HG03558 (cell line): ENCODE results near the gene TRIM10.
"Not testable (repeated sequence)": the region's sequence is repeated elsewhere in the genome, so short reads cannot be mapped to it uniquely, and the experiment has no call there.

Source experiments
- ATAC-seq: cut with Tn5 transposase; IDR thresholded peaks from one replicate; pipeline ENCODE4 v1.9.1; 2021; ENCODE audit warnings: moderate number of reproducible peaks; ENCODE audit not compliant: unreplicated experiment; ENCODE audit errors: extremely low read depth

The TRIM10 gene

DNA sequence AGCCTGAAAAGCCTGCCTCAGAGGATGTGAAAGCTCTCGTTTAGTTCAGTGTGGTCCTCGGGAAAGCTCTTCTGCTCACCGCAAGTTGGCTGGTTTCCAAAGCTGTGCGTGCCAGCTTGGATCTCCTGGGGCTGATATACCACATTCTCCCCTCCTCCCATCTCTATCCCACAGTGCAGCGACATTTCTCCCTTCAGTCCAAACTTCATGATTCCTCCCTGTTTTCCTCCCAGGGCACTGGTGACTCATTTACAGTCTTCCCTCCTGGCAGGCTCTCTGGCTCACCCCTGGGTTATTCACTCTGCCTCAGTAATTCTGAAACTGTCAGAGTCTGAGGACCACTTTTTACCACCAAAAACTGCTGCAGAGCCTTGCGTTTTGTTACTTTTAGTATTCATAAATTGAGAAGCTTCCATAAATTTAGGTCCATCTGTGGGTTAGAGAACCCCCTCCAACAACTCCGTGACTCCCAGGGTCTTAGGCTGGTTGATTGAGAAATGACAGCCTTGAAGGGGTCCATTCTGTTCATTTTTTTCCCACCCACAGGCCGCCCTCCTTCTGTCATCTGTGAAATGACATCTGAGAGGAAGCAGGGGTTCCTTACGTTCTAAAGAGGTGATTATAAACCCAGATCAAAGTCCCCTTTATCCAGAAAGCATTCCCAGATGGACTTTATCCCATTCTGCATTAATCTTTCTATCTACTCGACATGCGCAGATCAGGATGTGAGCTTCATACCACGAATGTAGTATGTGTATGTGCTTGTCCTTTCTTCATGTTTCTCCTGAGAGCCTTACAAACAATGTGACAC, 6.1 kb downstream of the TRIM10 start:
- no peak for ATAC-seq

DNA sequence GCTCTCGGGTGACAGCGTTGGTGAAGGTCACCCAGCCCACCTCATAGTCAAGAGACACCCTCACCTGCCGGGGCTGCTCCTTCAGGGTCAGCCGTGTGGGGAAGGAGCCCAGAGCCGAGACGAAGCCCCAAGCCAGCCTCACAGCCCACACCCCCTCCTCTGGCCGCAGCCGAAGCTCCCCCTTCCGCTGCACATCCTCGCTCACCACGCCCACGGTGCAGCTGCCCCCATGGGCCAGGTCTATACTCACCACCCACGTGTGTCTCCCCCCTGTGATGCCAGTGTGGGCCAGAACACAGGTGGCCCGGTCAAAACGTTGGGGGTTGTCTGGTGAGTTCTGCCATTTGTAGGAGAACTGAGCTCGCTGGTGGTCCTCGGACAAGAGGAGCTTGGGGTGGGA, 7.0 kb downstream of the TRIM10 start:
- no peak for ATAC-seq

DNA sequence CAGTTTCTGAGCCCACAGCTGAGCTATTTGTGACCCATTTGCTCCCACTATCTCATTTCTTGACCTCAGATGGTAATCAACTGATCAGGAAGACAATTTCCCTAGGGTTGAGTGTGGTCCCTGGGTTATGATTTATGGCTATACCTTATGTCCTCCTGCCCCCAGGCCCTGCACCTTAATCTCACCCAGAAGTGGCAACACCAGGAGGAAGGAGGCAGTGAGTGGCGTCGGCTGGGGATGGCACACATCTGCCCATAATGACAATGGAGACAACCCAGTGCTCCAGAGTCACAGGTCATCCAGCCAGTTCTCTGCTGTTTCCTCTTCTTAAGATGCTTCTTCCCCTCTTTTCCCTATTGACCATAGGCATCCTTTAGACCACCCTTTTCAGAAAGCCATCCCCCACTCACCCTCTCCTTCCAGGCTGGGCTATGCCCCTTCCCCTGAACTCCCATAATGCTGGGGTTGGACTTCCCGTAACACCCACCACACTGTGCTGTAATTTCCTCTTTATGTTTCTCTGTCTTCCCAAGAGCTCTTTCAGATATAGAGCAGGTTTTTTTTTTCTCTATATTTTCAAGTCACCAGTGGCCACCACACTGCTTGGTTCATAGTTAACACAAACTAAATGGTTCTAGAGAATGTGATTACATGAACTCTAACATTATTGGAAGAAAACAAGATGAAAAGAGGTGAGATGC, 8.0 kb downstream of the TRIM10 start:
- no peak for ATAC-seq

DNA sequence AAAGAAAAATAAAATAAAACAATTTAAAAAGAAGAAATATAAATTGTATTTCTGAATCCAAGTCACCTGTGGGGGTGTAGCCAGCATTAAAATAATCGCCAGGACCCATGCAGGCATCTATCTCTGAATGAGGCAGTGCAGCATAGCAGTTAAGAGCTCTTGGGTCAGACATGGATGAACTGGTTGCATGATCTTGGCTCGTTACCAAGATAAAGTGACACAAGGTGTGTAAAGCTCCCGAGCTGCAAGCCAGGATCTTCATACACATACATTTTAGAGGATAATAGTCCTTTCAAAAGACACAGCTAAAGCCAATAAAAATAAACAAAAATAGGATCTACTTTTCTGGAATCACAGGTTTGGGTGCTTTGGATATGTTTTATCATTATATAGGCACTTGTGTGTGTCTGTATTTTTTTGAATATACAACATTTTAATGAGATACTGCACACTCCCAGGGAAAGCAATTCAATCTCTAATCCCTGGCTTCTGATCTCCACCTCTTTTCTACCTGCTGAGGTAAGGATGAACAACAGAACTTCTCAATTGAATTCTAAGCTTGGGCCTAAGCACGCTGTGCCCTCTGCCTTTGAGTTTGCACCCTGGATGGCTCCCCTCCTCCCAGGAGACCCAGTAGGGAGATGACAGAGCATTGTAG, 8.9 kb downstream of the TRIM10 start:
- ATAC-seq = no peak

DNA sequence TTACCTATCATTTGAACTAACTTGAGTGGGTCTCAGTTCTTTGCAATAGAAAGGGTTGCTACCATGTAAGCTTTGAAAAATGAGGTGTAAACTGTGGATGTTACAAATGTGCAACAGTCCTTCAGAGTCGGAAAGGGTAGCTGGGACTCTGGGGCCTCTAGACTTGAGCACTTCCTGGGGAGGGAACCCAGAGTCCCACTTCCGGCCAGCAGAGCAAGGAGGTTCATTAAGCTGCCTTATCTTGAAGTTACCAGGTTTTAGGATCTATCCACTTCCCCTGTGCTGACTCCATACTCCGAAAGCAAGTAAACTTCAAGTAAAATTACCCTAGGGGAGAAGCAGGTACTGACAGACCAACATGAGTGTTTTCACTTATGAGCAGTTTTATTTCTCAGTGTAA, 9.4 kb downstream of the TRIM10 start:
- ATAC-seq = no peak

DNA sequence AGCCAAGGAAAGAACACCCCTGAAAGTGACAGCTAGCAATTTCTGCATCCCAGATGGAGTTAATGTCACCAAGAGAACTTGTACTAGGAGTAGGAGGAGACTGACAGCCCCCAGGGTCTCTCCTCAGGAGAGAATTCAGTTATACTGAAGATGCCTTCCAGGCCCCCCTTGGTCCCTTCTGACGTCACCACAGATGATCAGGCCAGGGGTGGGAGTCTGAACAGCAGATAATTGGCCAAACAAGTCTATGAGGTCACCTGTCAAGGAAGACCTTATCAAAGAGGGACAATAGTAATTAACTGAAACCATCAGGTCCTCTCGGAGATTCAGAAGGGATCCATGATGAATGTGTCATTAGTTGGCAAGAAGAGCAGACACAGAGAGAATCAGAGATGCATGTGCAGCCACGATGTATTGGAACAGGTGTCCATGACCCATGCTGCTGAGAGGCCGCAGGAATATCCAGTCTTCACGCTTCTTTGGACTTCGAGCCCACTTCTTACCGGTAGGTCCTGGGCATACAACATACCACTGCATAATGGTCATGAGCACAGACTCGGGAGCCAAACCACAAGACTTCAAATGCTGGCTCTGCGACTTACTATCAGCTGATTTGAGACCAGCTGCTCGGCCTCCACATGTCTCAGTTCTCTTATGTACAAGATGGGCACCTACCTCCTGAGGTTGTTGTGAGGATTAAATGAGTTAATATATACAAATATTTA, 10.2 kb downstream of the TRIM10 start:
- no peak for ATAC-seq

DNA sequence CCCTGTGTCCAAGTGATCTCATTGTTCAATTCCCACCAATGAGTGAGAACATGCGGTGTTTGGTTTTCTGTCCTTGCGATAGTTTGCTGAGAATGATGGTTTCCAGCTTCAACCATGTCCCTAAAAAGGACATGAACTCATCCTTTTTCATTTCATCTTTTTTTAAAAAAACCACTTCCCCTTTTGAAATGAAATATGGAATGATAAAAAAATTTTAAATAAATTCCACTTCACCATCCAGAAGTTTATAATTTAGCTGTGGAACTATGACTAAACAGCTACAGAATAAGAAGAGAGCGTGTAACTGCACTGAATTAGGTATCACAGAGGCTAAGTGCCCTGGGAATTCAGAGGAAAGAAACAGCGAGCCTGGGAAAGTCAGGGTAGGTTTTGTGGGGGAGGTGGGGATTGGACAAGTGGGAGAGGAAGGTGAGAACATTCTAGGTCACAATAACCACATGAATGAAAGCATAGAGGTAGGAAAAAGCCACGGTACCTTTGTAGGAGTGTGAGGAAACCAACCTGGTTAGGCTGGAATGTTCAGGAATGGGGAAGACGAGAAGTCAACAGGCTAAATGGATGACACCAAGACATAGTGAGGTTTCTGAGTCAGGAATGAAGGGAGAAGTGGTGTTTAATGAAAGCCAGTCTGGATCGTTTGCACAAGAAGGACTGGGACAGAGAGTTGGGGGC, 11.0 kb downstream of the TRIM10 start:
- ATAC-seq = no peak

DNA sequence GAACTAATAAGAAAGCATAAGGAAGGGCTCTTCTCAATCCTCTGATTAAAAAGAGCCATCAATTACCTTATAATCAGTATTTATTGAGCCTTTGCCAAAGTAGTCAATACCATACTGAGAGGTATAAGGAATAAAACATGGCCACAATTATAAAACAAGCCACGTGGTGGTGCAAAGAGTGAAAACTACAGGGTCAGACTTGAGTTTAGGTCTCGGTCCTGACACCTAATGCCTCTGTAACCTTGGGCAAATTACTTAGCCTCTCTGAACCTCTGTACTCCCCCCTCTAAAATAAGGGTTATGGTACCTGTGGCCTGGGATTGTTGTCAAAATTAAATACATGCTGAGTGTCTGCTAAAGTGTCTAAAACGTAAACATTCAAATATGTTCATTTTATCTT, 11.8 kb downstream of the TRIM10 start:
- ATAC-seq = no peak

DNA sequence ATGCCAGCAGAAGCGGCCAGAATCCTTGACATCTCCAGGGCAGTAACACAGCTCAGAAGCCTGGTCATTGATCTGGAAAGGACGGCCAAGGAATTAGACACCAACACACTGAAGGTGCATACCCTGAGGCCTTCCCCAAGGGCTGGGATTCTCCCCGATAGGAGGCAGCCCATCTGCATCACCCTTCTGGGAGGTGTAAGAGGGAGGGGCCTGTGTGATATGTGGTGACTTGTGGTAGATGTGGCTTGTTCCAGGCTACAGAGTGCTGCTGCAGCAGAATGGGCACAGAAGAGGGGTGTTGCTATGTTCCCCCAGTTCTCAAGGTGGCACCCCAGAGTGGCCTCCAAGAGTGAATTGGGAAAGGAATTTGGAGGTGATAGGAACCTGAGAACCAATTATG, 13.9 kb downstream of the TRIM10 start:
- no peak for ATAC-seq

DNA sequence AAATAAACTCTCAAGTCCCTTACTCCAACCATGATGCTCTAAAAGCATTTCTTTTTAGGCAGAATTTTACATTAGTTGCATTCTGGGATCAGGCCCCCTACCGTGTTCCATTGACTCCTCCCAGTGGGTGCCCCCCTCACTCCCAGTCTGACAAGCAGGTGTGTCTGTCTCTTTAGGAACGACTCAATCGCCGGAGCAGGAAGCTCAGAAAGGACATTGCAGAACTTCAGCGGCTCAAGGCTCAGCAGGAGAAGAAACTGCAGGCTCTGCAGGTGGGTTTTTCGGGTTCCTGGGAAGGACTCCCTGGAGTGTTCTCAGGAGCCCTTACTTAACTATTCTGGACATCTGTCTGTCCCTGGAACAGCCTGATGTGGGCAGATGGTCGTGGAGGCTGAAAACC, 15.2 kb downstream of the TRIM10 start:
- no peak for ATAC-seq

DNA sequence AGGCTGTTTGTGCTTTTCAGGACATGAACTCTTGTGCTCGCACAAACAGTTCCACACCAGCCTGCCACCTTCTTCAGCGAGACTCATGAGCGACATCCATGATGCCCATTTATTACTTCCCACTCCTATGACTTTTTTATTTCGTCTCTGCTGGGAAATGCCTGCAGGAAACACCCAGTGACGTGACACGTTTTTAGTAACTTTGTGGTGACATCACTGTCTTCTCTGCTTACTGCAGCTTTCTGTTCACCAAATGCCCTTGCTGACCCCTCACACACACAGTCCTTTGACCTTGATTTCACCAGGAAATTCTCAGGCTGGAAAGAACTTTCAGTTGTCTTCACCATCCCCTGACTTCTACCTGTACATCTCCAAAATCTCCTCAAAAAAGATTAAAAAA, 16.2 kb downstream of the TRIM10 start:
- no peak for ATAC-seq

DNA sequence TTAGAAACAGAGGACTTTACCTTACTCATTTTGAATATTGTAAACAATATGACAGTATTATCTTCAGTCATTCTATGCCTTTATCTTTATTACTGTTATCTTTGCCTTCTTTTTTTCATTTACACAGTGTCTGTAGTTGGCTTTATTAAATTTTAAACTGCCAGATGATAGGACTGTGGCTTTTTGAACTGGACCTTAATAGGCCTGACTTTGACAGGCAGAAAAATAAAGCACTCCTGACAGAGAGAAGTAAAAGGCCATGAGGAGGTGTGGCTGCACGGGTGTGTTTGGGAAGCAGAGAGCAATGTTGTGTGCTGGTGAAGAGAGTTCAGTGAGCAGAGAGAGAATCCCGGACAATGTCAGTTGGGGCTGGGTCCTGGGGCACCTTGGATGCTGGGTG, 17.2 kb downstream of the TRIM10 start:
- no peak for ATAC-seq

DNA sequence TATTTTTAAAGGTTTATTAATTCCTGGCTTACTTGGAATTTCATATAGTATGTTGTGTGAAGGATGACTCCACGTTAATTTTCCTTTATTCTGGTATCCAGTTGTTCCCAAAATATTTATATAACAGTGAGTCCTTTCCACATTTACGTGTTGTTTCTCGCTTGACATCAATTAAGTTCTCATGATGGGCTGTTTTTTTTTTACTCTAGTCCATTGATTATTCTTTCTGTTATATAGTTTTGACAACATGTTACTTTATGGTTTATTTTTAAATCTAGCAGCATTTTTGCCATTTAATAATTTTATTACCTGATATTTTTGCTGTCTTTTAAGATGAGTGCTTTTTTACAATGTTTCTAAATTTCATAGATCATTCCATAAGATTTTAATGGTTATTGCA, 18.3 kb downstream of the TRIM10 start:
- no peak for ATAC-seq

DNA sequence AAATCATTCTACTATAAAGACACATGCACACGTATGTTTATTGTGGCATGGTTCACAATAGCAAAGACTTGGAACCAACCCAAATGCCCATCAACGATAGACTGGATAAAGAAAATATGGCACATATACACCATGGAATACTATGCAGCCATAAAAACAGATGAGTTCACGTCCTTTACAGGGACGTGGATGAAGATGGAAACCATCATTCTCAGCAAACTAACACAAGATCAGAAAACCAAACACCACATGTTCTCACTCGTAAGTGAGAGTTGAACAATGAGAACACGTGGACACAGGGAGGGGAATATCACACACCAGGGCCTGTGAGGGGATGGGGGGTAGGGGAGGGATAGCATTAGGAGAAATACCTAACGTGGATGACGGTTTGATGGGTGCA, 20.8 kb downstream of the TRIM10 start:
- ATAC-seq = not testable (repeated sequence)

DNA sequence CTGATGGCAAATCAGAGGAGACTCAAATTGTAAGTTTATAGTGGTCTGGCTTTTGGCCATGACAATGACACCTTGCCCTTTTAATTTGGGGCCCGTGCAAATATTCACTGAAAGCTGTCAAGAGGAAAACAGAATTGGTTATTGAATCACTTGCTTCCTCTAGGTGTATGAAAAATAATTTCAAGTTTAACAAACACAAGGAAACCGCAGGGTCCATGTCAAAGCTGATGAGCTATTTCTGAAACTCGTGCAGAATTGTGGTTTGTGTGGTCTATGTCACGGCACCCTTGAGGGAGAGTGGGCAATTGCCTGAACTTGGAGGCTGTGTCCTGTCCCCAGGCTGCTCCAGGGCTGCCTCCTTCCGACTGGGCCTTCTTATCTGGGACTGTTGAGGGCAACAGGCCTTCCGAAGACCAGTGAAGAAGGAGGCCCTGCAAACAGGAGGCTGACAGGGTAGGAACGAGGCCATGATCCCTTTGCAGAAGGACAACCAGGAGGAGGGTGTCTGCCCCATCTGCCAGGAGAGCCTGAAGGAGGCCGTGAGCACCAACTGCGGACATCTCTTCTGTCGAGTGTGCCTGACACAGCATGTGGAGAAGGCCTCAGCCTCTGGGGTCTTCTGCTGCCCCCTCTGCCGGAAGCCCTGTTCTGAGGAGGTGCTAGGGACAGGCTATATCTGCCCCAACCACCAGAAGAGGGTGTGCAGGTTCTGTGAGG, 24.3 kb downstream of the TRIM10 start:
- ATAC-seq = no peak

DNA sequence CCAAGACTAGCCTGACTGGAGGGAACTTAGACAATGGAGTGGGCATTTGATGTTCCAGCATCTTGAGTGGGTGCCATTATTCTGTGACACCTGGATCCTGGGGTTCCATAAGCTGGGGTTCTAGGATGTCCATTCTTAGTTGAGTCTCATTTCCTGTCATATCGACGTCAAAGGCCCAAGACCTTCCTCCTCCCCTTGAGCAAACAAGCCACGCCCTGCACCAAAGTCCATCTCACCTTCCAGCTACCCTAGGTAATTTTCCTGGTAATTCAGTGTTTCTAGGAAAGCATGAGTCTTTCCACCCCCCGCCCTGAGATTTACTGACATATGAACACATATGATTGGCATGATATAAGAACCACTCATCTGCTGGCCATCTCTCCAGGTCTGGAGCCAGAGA, 25.3 kb downstream of the TRIM10 start, which contains the start of gene TRIM40:
Gene TRIM40, plus strand, starts transcription at position 384 of the 400 bp plus-strand sequence. CDS start 897 bp downstream, outside the sequence.
- no peak for ATAC-seq

DNA sequence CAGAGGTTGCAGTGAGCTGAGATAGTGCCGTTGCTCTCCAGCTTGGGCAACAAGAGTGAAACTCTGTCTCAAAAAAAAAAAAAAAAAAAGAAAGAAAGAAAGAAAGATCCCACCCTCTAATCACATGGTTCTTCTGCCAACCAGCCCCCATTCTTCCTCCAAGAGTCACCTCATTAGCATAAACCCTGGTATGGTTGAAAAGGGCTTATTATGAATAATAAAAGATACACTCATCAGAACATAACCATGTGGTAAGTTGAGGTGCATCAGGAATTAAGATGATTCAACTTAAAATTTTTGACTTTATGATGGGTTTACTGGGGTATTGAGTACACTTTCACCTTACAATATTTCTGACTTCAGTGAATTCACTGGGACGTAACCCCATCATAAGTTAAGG, 25.9 kb downstream of the TRIM10 start:
- ATAC-seq = no peak

DNA sequence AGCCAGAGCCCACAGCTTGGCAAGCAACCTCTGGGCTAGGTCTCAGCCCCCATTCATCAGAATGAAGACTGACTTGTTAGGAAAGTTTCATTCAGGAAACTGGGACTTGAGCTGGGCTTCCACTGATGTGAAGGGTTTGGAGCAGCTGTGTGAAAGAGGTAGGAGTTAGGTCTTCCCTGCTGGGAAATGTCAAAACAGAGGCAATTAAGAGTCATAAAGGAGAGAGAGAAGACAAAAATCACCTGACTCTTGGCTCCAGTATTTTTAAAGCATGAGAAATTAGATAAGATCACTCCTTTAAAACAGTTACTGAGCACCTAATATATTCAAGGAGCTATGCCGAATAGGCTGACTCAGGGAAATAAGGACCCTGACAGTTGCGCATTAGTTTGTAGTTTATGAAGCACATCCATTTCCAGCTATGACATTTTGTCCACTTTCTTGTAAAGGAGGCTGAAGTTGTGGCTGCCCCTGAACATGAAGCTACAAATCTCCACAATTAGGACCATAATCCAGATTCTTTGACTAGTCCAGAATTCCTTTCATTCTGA, 29.0 kb downstream of the TRIM10 start:
- ATAC-seq = no peak
